Tibial nerve (tissue), 3 donors: Measurements from ENCODE around the gene GSX1.

Source experiments
- POLR2A ChIP-seq, 2 donors: fragments of 450-650 bp; IDR thresholded peaks; one replicate each; pipeline ENCODE4 v1.6.1; 2017; ENCODE audit warnings: antibody characterized with exemption in 2 of 2, mild to moderate bottlenecking in 2 of 2, moderate library complexity in 2 of 2
- TF ChIP-seq, protein P1 (sequence below), 5 experiments: fragments of 200-600 bp in 3 of 5; fragments of 450-650 bp in 2 of 5; sonication (generic) in 3 of 5; IDR thresholded peaks; one replicate each; pipeline ENCODE4 v1.5.1; 2016 to 2019; ENCODE audit warnings: antibody characterized with exemption in 5 of 5, mild to moderate bottlenecking in 3 of 5, moderate library complexity in 2 of 5

GRCh38 chr13:27793507-27794367 lies 1.5 kb downstream of the GSX1 start:
- TF ChIP-seq, protein P1, sequence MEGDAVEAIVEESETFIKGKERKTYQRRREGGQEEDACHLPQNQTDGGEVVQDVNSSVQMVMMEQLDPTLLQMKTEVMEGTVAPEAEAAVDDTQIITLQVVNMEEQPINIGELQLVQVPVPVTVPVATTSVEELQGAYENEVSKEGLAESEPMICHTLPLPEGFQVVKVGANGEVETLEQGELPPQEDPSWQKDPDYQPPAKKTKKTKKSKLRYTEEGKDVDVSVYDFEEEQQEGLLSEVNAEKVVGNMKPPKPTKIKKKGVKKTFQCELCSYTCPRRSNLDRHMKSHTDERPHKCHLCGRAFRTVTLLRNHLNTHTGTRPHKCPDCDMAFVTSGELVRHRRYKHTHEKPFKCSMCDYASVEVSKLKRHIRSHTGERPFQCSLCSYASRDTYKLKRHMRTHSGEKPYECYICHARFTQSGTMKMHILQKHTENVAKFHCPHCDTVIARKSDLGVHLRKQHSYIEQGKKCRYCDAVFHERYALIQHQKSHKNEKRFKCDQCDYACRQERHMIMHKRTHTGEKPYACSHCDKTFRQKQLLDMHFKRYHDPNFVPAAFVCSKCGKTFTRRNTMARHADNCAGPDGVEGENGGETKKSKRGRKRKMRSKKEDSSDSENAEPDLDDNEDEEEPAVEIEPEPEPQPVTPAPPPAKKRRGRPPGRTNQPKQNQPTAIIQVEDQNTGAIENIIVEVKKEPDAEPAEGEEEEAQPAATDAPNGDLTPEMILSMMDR (IDR thresholded peaks at IDR 0.05): no peak
- TF ChIP-seq POLR2A (IDR thresholded peaks at IDR 0.05): no peak
